Body of pancreas (tissue), 4 donors: ENCODE measurements around the gene SPAAR. TPM values are rescaled to one million over a fixed set of nuclear protein-coding genes. Genes with fewer than 3 reads are reported as not detected.
"Not testable (repeated sequence)": the region's sequence is repeated elsewhere in the genome, so short reads cannot be mapped to it uniquely, and the experiment has no call there.

Experiments used
- ATAC-seq: fragments of 150-250 bp; one replicate; pipeline ENCODE4 v1.9.1; 2016
- DNase-seq, 4 donors: peaks; one replicate each; pipeline ENCODE4 v3.0.0-alpha.2; 2019
- H3K27ac ChIP-seq, 4 donors: fragments of 200-600 bp; sonication (generic); 1 replicate in 3 of 4; 2 replicates in 1 of 4; pipeline versions ENCODE4 v1.5.1 to v1.6.1; 2016 to 2019; ENCODE audit warnings: mild to moderate bottlenecking in 1 of 4, mixed read lengths in 1 of 4, moderate library complexity in 1 of 4
- H3K27me3 ChIP-seq, 2 donors: fragments of 200-600 bp; sonication (generic); one replicate each; pipeline ENCODE4 v1.6.0; 2016; ENCODE audit warnings: mild to moderate bottlenecking in 1 of 2
- H3K36me3 ChIP-seq, 2 donors: fragments of 200-600 bp; sonication (generic); replicated peaks in 1 of 2; 2 replicates each; pipeline ENCODE4 v1.5.1; 2016; ENCODE audit warnings: low read depth in 2 of 2; ENCODE audit not compliant: insufficient read depth in 1 of 2
- H3K4me1 ChIP-seq: fragments of 200-600 bp; sonication (generic); one replicate; pipeline ENCODE4 v1.6.0; 2016
- H3K4me3 ChIP-seq, 2 donors: fragments of 200-600 bp; sonication (generic); 1 replicate in 1 of 2; 2 replicates in 1 of 2; pipeline ENCODE4 v1.5.1; 2016 to 2019
- H3K9me3 ChIP-seq, 3 donors: fragments of 200-600 bp; sonication (generic); 1 replicate in 2 of 3; 2 replicates in 1 of 3; pipeline ENCODE4 v1.5.1; 2016
- CTCF ChIP-seq, 7 experiments: fragments of 450-650 bp in 4 of 7; fragments of 200-600 bp in 3 of 7; sonication (generic) in 3 of 7; IDR thresholded peaks; one replicate each; pipeline ENCODE4 v1.5.1; 2016 to 2019; ENCODE audit warnings: antibody characterized with exemption in 7 of 7
- POLR2A ChIP-seq, 3 donors: fragments of 450-650 bp; IDR thresholded peaks; one replicate each; pipeline ENCODE4 v1.6.1; 2016; ENCODE audit warnings: antibody characterized with exemption in 3 of 3, mild to moderate bottlenecking in 2 of 3
- WGBS, 2 donors: methylation state at CpG; one replicate each; pipeline ENCODE4 v1.1.5; 2017; 5-methylcytosine and 5-hydroxymethylcytosine counted together
- intact Hi-C: fragments of 100-400 bp; cut with DNase I; formaldehyde crosslinking; loops from one replicate; pipeline ENCODE4 v1.15.1; 2023
- total RNA-seq, 2 donors: library from RNA; depleted of rRNA; stranded (reverse); fragments of >200 nt; gene quantifications; one replicate each; pipeline ENCODE4 v1.1.0, GENCODE V29; 2016

SPAAR gene
- total RNA-seq, 2 donors from 2014 or later, result 0.78 to 7.3 TPM

- TF ChIP-seq CTCF (IDR thresholded peaks at IDR 0.05) (no peak), POLR2A (IDR thresholded peaks at IDR 0.05) (no peak)
- intact Hi-C loops, result no loop called here
- 51 to 61% methylated on average over 3 of the region's 3 CpGs for WGBS, 2 donors
Measured at GRCh38 chr9:35871545-35871944, 37.7 kb upstream of the SPAAR start.

GRCh38 chr9:35872505-35872904, 36.8 kb upstream of the SPAAR start:
- H3K27me3 ChIP-seq, result no peaks in the 10 kb centered on the region
- TF ChIP-seq POLR2A (IDR thresholded peaks at IDR 0.05), result no peak
- TF ChIP-seq CTCF (IDR thresholded peaks at IDR 0.05), result no peak
- H3K36me3 ChIP-seq, result no peaks in the 10 kb centered on the region
- H3K4me3 ChIP-seq, result no peak overlapping the region
- no peak for ATAC-seq
- no peak overlapping the region for H3K27ac ChIP-seq
- intact Hi-C loops, result no loop called here
- H3K9me3 ChIP-seq, result no peaks in the 10 kb centered on the region
- WGBS, 2 donors, result 60 to 66% methylated on average over 3 of the region's 3 CpGs
- no peak for DNase-seq
- no peaks in the 10 kb centered on the region for H3K4me1 ChIP-seq

More at GRCh38 chr9:35871545-35871944, 37.7 kb upstream of the SPAAR start:
- H3K36me3 ChIP-seq, result no peaks in the 10 kb centered on the region
- no peak overlapping the region for H3K4me3 ChIP-seq
- H3K4me1 ChIP-seq, result no peaks in the 10 kb centered on the region
- no peaks in the 10 kb centered on the region for H3K27me3 ChIP-seq
- no peaks in the 10 kb centered on the region for H3K9me3 ChIP-seq
- H3K27ac ChIP-seq, result no peak overlapping the region
- DNase-seq (peak in 1 of 4 donors; percentile 78), ATAC-seq (no peak)

- no peaks in the 10 kb centered on the region for H3K4me1 ChIP-seq
- no peak overlapping the region for H3K4me3 ChIP-seq
Measured at GRCh38 chr9:35882263-35882848, 26.9 kb upstream of the SPAAR start.

GRCh38 chr9:35882996-35883395, 26.3 kb upstream of the SPAAR start:
- ATAC-seq, result no peak
- 59 to 65% methylated on average over 3 of the region's 3 CpGs for WGBS, 2 donors
- TF ChIP-seq CTCF (IDR thresholded peaks at IDR 0.05), result no peak
- no peak for TF ChIP-seq POLR2A (IDR thresholded peaks at IDR 0.05)
- Histone ChIP-seq H3K36me3 (no peaks in the 10 kb centered on the region), H3K27me3 (no peaks in the 10 kb centered on the region), H3K9me3 (no peaks in the 10 kb centered on the region), H3K4me1 (no peaks in the 10 kb centered on the region), H3K4me3 (no peak overlapping the region), H3K27ac (no peak overlapping the region)
- no peak for DNase-seq
- intact Hi-C loops, result no loop called here

More at GRCh38 chr9:35882263-35882848, 26.9 kb upstream of the SPAAR start:
- H3K9me3 ChIP-seq, result no peaks in the 10 kb centered on the region
- H3K27me3 ChIP-seq, result no peaks in the 10 kb centered on the region
- intact Hi-C loops, result no loop called here
- TF ChIP-seq POLR2A (IDR thresholded peaks at IDR 0.05) (no peak), CTCF (IDR thresholded peaks at IDR 0.05) (peak; percentile 74 to 98 (median 94))
- no peak overlapping the region for H3K27ac ChIP-seq
- H3K36me3 ChIP-seq, result no peaks in the 10 kb centered on the region
- WGBS, 2 donors, result 1% methylated on average over 4 of the region's 4 CpGs
- DNase-seq, result peak; percentile 84 to 91 (median 86)
- ATAC-seq, result peak; percentile 90

GRCh38 chr9:35884908-35885307, 24.4 kb upstream of the SPAAR start:
- H3K4me3 ChIP-seq, intact Hi-C loops, H3K9me3 ChIP-seq, H3K27ac ChIP-seq, DNase-seq, H3K4me1 ChIP-seq, H3K27me3 ChIP-seq, ATAC-seq, H3K36me3 ChIP-seq: not testable (repeated sequence)
- WGBS, 2 donors, result 71 to 77% methylated on average over 3 of the region's 3 CpGs
